HepG2 (cell line): ENCODE data around the gene NDUFAF3. TPM values are rescaled to one million over a fixed set of nuclear protein-coding genes. Genes with fewer than 3 reads are reported as not detected.
A peak's percentile ranks its signal among the peaks of the same experiment; 100 is the strongest.

Source experiments
- ASH2L ChIP-seq: fragments of 300-600, 200-600 bp; sonication (generic); IDR thresholded peaks from 2 replicates; pipeline ENCODE4 v1.7.0; 2017; ENCODE audit warnings: low read depth, mild to moderate bottlenecking, moderate library complexity, mixed read lengths, low read length; ENCODE audit not compliant: insufficient read length
- CBX2 ChIP-seq, 2 experiments: fragments of 200-600 bp in 1 of 2; sonication (generic); formaldehyde crosslinking in 1 of 2; IDR thresholded peaks; 2 replicates each; pipeline versions ENCODE4 v1.7.0 to v1.8.1; 2018 to 2022; ENCODE audit warnings: low read depth in 2 of 2, low read length in 1 of 2, mild to moderate bottlenecking in 1 of 2, missing genetic modification reagents in 1 of 2
- KDM6A ChIP-seq: IDR thresholded peaks from 2 replicates; pipeline ENCODE4 v1.6.1; 2016; ENCODE audit warnings: low read depth
- MIXL1 ChIP-seq: IDR thresholded peaks from 2 replicates; pipeline ENCODE4 v1.6.1; 2016
- PAWR ChIP-seq: sonication (generic); formaldehyde crosslinking; IDR thresholded peaks from 2 replicates; pipeline ENCODE4 v1.4.0; 2020; ENCODE audit warnings: missing genetic modification reagents, mild to moderate bottlenecking, borderline replicate concordance
- PAX8 ChIP-seq: sonication (generic); formaldehyde crosslinking; IDR thresholded peaks from 2 replicates; pipeline ENCODE4 v1.8.0; 2022; ENCODE audit warnings: mild to moderate bottlenecking, missing genetic modification reagents, borderline replicate concordance
- TOE1 ChIP-seq: sonication (generic); formaldehyde crosslinking; IDR thresholded peaks from 2 replicates; pipeline ENCODE4 v1.4.0; 2020; ENCODE audit warnings: mild to moderate bottlenecking, missing genetic modification reagents
- XRCC5 ChIP-seq: fragments of 200-400 bp; formaldehyde crosslinking; optimal IDR thresholded peaks from 2 replicates; pipeline ENCODE3; 2017; ENCODE audit warnings: mild to moderate bottlenecking, low read length
- ZKSCAN1 ChIP-seq: fragments of 150-350 bp; IDR thresholded peaks from 2 replicates; pipeline ENCODE4 v1.6.1; 2014; ENCODE audit warnings: low read length
- ZMAT3 ChIP-seq: sonication (generic); formaldehyde crosslinking; conservative IDR thresholded peaks from 2 replicates; pipeline ENCODE4 v1.7.0; 2021; ENCODE audit warnings: missing genetic modification reagents
- ZNF343 ChIP-seq: sonication (generic); formaldehyde crosslinking; IDR thresholded peaks from 2 replicates; pipeline ENCODE4 v1.4.0; 2020; ENCODE audit warnings: mild to moderate bottlenecking, missing genetic modification reagents
- ZNF607 ChIP-seq: sonication (generic); formaldehyde crosslinking; IDR thresholded peaks from 2 replicates; pipeline ENCODE4 v1.5.1; 2020; ENCODE audit warnings: missing genetic modification reagents, mild to moderate bottlenecking, borderline replicate concordance
- ZNF672 ChIP-seq: sonication (generic); formaldehyde crosslinking; IDR thresholded peaks from 2 replicates; pipeline ENCODE4 v1.8.1; 2022; ENCODE audit warnings: missing genetic modification reagents
- ZNF772 ChIP-seq: sonication (generic); formaldehyde crosslinking; IDR thresholded peaks from 2 replicates; pipeline ENCODE4 v1.5.0; 2020; ENCODE audit warnings: mild to moderate bottlenecking, missing genetic modification reagents
- ZSCAN29 ChIP-seq: sonication (generic); formaldehyde crosslinking; conservative IDR thresholded peaks from 2 replicates; pipeline ENCODE4 v1.4.0; 2020; ENCODE audit warnings: mild to moderate bottlenecking, missing genetic modification reagents
- polyA plus RNA-seq, 8 experiments: library from polyadenylated mRNA; depleted of rRNA in 3 of 8; stranded (reverse) in 7 of 8; unstranded in 1 of 8; fragments of >200 nt; fragmentation: Illumina TruSeq in 4 of 8; extraction: Trizol in 4 of 8; gene quantifications; 2 replicates each; pipeline versions ENCODE4 v1.2.1 to v1.2.3, GENCODE V29; 2011 to 2016; ENCODE audit warnings: low read depth in 4 of 8, missing spikeins in 1 of 8, mixed read lengths in 1 of 8; ENCODE audit not compliant: insufficient read depth in 1 of 8
- total RNA-seq, 5 experiments: library from RNA; depleted of rRNA; stranded (reverse); fragments of >200 nt; fragmentation: Illumina TruSeq; extraction: Trizol; gene quantifications; 2 replicates each; pipeline ENCODE4 v1.2.3, GENCODE V29; 2016; ENCODE audit warnings: low read depth in 1 of 5
- TF ChIP-seq, protein P1 (sequence below): IDR thresholded peaks from 2 replicates; pipeline ENCODE4 v1.6.1; 2018; ENCODE audit warnings: missing genetic modification reagents
- TF ChIP-seq, protein P2 (sequence below): sonication (generic); formaldehyde crosslinking; IDR thresholded peaks from 2 replicates; pipeline ENCODE4 v1.5.1; 2020; ENCODE audit warnings: missing genetic modification reagents, mild to moderate bottlenecking, borderline replicate concordance
- TF ChIP-seq, protein P3 (sequence below): sonication (generic); formaldehyde crosslinking; IDR thresholded peaks from 2 replicates; pipeline ENCODE4 v1.5.1; 2020; ENCODE audit warnings: mild to moderate bottlenecking, missing genetic modification reagents, borderline replicate concordance
- TF ChIP-seq, protein P4 (sequence below): sonication (generic); formaldehyde crosslinking; IDR thresholded peaks from 2 replicates; pipeline ENCODE4 v1.8.0; 2022; ENCODE audit warnings: missing genetic modification reagents, mild to moderate bottlenecking, inconsistent platforms, borderline replicate concordance

The NDUFAF3 gene
- total and polyA plus RNA-seq, 2 of the 13 experiments (the other 11 are each of a cell fraction or from before 2014, with no cell fraction given): 39.0 to 50.0 TPM

- no peak; the same call in 1 of the 2 replicates for TF ChIP-seq ZSCAN29 (CRISPR knock-in tag)
- 0 out of 2 replicates have a peak, but pooled peaks have one; percentile 59 for TF ChIP-seq ZMAT3 (CRISPR knock-in tag)
- TF ChIP-seq TOE1 (CRISPR knock-in tag): no peak
- TF ChIP-seq ASH2L: no peak
- TF ChIP-seq, protein P1, sequence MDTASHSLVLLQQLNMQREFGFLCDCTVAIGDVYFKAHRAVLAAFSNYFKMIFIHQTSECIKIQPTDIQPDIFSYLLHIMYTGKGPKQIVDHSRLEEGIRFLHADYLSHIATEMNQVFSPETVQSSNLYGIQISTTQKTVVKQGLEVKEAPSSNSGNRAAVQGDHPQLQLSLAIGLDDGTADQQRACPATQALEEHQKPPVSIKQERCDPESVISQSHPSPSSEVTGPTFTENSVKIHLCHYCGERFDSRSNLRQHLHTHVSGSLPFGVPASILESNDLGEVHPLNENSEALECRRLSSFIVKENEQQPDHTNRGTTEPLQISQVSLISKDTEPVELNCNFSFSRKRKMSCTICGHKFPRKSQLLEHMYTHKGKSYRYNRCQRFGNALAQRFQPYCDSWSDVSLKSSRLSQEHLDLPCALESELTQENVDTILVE (CRISPR knock-in tag): no peak
- no peak for TF ChIP-seq ZNF343 (CRISPR knock-in tag)
- TF ChIP-seq ZNF607 (CRISPR knock-in tag): peak; percentile 58
- no peak for TF ChIP-seq ZKSCAN1
- TF ChIP-seq, protein P2, sequence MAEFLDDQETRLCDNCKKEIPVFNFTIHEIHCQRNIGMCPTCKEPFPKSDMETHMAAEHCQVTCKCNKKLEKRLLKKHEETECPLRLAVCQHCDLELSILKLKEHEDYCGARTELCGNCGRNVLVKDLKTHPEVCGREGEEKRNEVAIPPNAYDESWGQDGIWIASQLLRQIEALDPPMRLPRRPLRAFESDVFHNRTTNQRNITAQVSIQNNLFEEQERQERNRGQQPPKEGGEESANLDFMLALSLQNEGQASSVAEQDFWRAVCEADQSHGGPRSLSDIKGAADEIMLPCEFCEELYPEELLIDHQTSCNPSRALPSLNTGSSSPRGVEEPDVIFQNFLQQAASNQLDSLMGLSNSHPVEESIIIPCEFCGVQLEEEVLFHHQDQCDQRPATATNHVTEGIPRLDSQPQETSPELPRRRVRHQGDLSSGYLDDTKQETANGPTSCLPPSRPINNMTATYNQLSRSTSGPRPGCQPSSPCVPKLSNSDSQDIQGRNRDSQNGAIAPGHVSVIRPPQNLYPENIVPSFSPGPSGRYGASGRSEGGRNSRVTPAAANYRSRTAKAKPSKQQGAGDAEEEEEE (CRISPR knock-in tag): 0 out of 2 replicates have a peak, but pooled peaks have one; percentile 81
- TF ChIP-seq, protein P3, sequence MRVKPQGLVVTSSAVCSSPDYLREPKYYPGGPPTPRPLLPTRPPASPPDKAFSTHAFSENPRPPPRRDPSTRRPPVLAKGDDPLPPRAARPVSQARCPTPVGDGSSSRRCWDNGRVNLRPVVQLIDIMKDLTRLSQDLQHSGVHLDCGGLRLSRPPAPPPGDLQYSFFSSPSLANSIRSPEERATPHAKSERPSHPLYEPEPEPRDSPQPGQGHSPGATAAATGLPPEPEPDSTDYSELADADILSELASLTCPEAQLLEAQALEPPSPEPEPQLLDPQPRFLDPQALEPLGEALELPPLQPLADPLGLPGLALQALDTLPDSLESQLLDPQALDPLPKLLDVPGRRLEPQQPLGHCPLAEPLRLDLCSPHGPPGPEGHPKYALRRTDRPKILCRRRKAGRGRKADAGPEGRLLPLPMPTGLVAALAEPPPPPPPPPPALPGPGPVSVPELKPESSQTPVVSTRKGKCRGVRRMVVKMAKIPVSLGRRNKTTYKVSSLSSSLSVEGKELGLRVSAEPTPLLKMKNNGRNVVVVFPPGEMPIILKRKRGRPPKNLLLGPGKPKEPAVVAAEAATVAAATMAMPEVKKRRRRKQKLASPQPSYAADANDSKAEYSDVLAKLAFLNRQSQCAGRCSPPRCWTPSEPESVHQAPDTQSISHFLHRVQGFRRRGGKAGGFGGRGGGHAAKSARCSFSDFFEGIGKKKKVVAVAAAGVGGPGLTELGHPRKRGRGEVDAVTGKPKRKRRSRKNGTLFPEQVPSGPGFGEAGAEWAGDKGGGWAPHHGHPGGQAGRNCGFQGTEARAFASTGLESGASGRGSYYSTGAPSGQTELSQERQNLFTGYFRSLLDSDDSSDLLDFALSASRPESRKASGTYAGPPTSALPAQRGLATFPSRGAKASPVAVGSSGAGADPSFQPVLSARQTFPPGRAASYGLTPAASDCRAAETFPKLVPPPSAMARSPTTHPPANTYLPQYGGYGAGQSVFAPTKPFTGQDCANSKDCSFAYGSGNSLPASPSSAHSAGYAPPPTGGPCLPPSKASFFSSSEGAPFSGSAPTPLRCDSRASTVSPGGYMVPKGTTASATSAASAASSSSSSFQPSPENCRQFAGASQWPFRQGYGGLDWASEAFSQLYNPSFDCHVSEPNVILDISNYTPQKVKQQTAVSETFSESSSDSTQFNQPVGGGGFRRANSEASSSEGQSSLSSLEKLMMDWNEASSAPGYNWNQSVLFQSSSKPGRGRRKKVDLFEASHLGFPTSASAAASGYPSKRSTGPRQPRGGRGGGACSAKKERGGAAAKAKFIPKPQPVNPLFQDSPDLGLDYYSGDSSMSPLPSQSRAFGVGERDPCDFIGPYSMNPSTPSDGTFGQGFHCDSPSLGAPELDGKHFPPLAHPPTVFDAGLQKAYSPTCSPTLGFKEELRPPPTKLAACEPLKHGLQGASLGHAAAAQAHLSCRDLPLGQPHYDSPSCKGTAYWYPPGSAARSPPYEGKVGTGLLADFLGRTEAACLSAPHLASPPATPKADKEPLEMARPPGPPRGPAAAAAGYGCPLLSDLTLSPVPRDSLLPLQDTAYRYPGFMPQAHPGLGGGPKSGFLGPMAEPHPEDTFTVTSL (CRISPR knock-in tag): no peak
- no peak for TF ChIP-seq CBX2 (IDR thresholded peaks at IDR 0.05; ENCODE audit: low read depth, low read length)
- TF ChIP-seq CBX2 (CRISPR knock-in tag; IDR thresholded peaks at IDR 0.05; ENCODE audit: low read depth): no peak
- TF ChIP-seq PAX8 (CRISPR knock-in tag): no peak
- no peak for TF ChIP-seq MIXL1
- no peak for TF ChIP-seq ZNF672 (CRISPR knock-in tag)
- TF ChIP-seq, protein P4, sequence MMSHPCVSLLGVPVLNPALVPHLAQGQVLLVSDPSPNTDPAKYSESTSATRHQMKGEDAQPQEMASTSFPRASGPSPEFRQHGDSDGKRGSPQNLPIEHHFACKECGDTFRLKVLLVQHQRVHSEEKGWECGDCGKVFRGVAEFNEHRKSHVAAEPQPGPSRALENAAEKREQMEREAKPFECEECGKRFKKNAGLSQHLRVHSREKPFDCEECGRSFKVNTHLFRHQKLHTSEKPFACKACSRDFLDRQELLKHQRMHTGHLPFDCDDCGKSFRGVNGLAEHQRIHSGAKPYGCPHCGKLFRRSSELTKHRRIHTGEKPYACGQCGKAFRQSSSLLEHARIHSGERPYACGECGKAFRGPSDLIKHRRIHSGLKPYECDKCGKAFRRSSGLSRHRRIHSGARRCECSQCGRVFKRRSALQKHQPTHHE (CRISPR knock-in tag): no peak
- TF ChIP-seq PAWR (CRISPR knock-in tag): no peak
- TF ChIP-seq KDM6A (CRISPR knock-in tag): no peak
- TF ChIP-seq XRCC5: peak; percentile 10
- peak; percentile 67; the same call in 1 of the 2 replicates for TF ChIP-seq ZNF772 (CRISPR knock-in tag)
Observed at GRCh38 chr3:49020330-49021212, 1.4 kb upstream of the NDUFAF3 start (continued).
